Endothelial cell (in vitro differentiated cells): Measurements from ENCODE around the gene DDIT4. TPM values are rescaled to one million over a fixed set of nuclear protein-coding genes. Genes with fewer than 3 reads are reported as not detected.

ENCODE experiments used
- DNase-seq: peaks from one replicate; pipeline ENCODE4 v3.0.0; 2021; ENCODE audit warnings: low spot score
- H3K27ac Mint-ChIP-seq: one replicate; pipeline ENCODE4 v1.8.0; 2021; ENCODE audit warnings: mixed read lengths, inconsistent platforms; ENCODE audit not compliant: unreplicated experiment
- H3K27me3 Mint-ChIP-seq: one replicate; pipeline ENCODE4 v1.8.0; 2021; ENCODE audit warnings: mild to moderate bottlenecking, moderate library complexity, mixed read lengths, inconsistent platforms; ENCODE audit not compliant: unreplicated experiment
- H3K36me3 Mint-ChIP-seq: one replicate; pipeline ENCODE4 v1.8.0; 2021; ENCODE audit warnings: mild to moderate bottlenecking, low read depth, mixed read lengths, inconsistent platforms; ENCODE audit not compliant: unreplicated experiment
- H3K4me1 Mint-ChIP-seq: one replicate; pipeline ENCODE4 v1.8.0; 2021; ENCODE audit warnings: mild to moderate bottlenecking, mixed read lengths, inconsistent platforms; ENCODE audit not compliant: unreplicated experiment
- H3K4me3 Mint-ChIP-seq: one replicate; pipeline ENCODE4 v1.8.0; 2021; ENCODE audit warnings: mild to moderate bottlenecking, mixed read lengths, inconsistent platforms; ENCODE audit not compliant: unreplicated experiment
- H3K9me3 Mint-ChIP-seq: one replicate; pipeline ENCODE4 v1.8.0; 2021; ENCODE audit warnings: mixed read lengths, inconsistent platforms; ENCODE audit not compliant: unreplicated experiment
- CTCF ChIP-seq: fragments of 200-600 bp; sonication (generic); IDR thresholded peaks from one replicate; pipeline ENCODE4 v1.5.0; 2021; ENCODE audit warnings: antibody characterized with exemption; ENCODE audit not compliant: unreplicated experiment
- total RNA-seq: library from RNA; stranded (reverse); fragmentation: NEBNext Ultra II Directional; extraction: Animal tissue kit (Norgen Biotek cat#: 25700); gene quantifications from one replicate; pipeline ENCODE4 v1.2.1, GENCODE V29; 2021; ENCODE audit not compliant: unreplicated experiment

The DDIT4 gene
- total RNA-seq, 1 donor from 2014 or later: 32.4 TPM

- peaks cover 31% of the 10 kb centered on the region for H3K4me1 Mint-ChIP-seq
- no peak overlapping the region for H3K27ac Mint-ChIP-seq
These were observed 50.1 kb downstream of the DDIT4 start for GRCh38 chr10:72323771-72324191.

More at GRCh38 chr10:72323771-72324191, 50.1 kb downstream of the DDIT4 start:
- TF ChIP-seq CTCF: no peak
- Mint-ChIP-seq H3K9me3 (no peaks in the 10 kb centered on the region), H3K36me3 (peaks cover 4% of the 10 kb centered on the region), H3K4me3 (no peak overlapping the region), H3K27me3 (peaks cover 13% of the 10 kb centered on the region)
- no peak for DNase-seq

Other genes starting within 250 kb of the DDIT4 start
- 3.4 TPM for gene SPOCK2, start 185.4 kb upstream of the DDIT4 start, total RNA-seq
- gene ANAPC16, start 57.9 kb upstream of the DDIT4 start, total RNA-seq: 56.7 TPM
- 32.1 TPM for gene ASCC1, start 57.6 kb upstream of the DDIT4 start, total RNA-seq
- gene DNAJB12, start 81.0 kb downstream of the DDIT4 start, total RNA-seq: 20.5 TPM